ENCODE data around the gene PM20D2.
"Not testable (repeated sequence)": the region's sequence is repeated elsewhere in the genome, so short reads cannot be mapped to it uniquely, and the experiment has no call there.

The PM20D2 gene

GRCh38 chr6:89145956-89146717, at the start of gene PM20D2:
PM20D2 (plus strand) TSS chr6:89146055; CDS start chr6:89146145, 90 bp downstream.
- in situ Hi-C loops (cut with MboI; ENCODE audit: low sequenced_read_pairs) = no loop called here

- in situ Hi-C loops (cut with MboI; ENCODE audit: low sequenced_read_pairs) = no loop called here
These were observed 47.4 kb upstream of the PM20D2 start for GRCh38 chr6:89098461-89098860.

- in situ Hi-C loops (cut with MboI; ENCODE audit: low sequenced_read_pairs) = no loop called here
These were observed 45.7 kb upstream of the PM20D2 start for GRCh38 chr6:89100114-89100513.

- in situ Hi-C loops (cut with MboI; ENCODE audit: low sequenced_read_pairs) = no loop called here
These were observed 35.6 kb upstream of the PM20D2 start for GRCh38 chr6:89110284-89110683.

GRCh38 chr6:89111933-89112332, 33.9 kb upstream of the PM20D2 start:
- in situ Hi-C loops (cut with MboI; ENCODE audit: low sequenced_read_pairs) = no loop called here

GRCh38 chr6:89116702-89117101, 29.2 kb upstream of the PM20D2 start:
- in situ Hi-C loops (cut with MboI; ENCODE audit: low sequenced_read_pairs) = no loop called here

GRCh38 chr6:89117211-89118108, 28.4 kb upstream of the PM20D2 start, which contains the start of gene SRSF12:
SRSF12 (minus strand) TSS chr6:89118071; CDS start chr6:89117887, 184 bp downstream.
- in situ Hi-C loops (cut with MboI; ENCODE audit: low sequenced_read_pairs) = no loop called here

GRCh38 chr6:89118931-89119330, 26.9 kb upstream of the PM20D2 start:
- in situ Hi-C loops (cut with MboI; ENCODE audit: low sequenced_read_pairs) = no loop called here

- in situ Hi-C loops (cut with MboI; ENCODE audit: low sequenced_read_pairs) = no loop called here
These were observed 25.5 kb upstream of the PM20D2 start for GRCh38 chr6:89120371-89120770.

GRCh38 chr6:89121934-89122333, 23.9 kb upstream of the PM20D2 start:
- in situ Hi-C loops (cut with MboI; ENCODE audit: low sequenced_read_pairs) = no loop called here

- in situ Hi-C loops (cut with MboI; ENCODE audit: low sequenced_read_pairs) = no loop called here
These were observed 23.2 kb upstream of the PM20D2 start for GRCh38 chr6:89122625-89123024.

GRCh38 chr6:89128256-89128671, 17.6 kb upstream of the PM20D2 start:
- in situ Hi-C loops (cut with MboI; ENCODE audit: low sequenced_read_pairs) = not testable (repeated sequence)

GRCh38 chr6:89131599-89131998, 14.3 kb upstream of the PM20D2 start:
- in situ Hi-C loops (cut with MboI; ENCODE audit: low sequenced_read_pairs) = no loop called here

- in situ Hi-C loops (cut with MboI; ENCODE audit: low sequenced_read_pairs) = no loop called here
These were observed 13.8 kb upstream of the PM20D2 start for GRCh38 chr6:89132057-89132456.

- in situ Hi-C loops (cut with MboI; ENCODE audit: low sequenced_read_pairs) = no loop called here
These were observed 11.9 kb upstream of the PM20D2 start for GRCh38 chr6:89133981-89134380.

- in situ Hi-C loops (cut with MboI; ENCODE audit: low sequenced_read_pairs) = no loop called here
These were observed 11.1 kb upstream of the PM20D2 start for GRCh38 chr6:89134723-89135122.

GRCh38 chr6:89138173-89138572, 7.7 kb upstream of the PM20D2 start:
- in situ Hi-C loops (cut with MboI; ENCODE audit: low sequenced_read_pairs) = no loop called here

- in situ Hi-C loops (cut with MboI; ENCODE audit: low sequenced_read_pairs) = no loop called here
These were observed 6.1 kb upstream of the PM20D2 start for GRCh38 chr6:89139509-89140346.

- in situ Hi-C loops (cut with MboI; ENCODE audit: low sequenced_read_pairs) = no loop called here
These were observed 5.3 kb upstream of the PM20D2 start for GRCh38 chr6:89140347-89141156.

- in situ Hi-C loops (cut with MboI; ENCODE audit: low sequenced_read_pairs) = no loop called here
These were observed 1.4 kb upstream of the PM20D2 start for GRCh38 chr6:89144354-89144906.

All from hTERT RPE-1 (cell line).